ACHN (cell line): ENCODE data around the gene LRRC73.
"Not testable (repeated sequence)": the region's sequence is repeated elsewhere in the genome, so short reads cannot be mapped to it uniquely, and the experiment has no call there.

ENCODE experiments used
- DNase-seq: peaks from one replicate; pipeline ENCODE4 v3.0.0-alpha.2; 2015
- in situ Hi-C: cut with HindIII; loops from 2 replicates; pipeline ENCODE4 v1.10.0; 2017; ENCODE audit warnings: low sequenced_read_pairs, low pct_ligation_motif_present, low pct_unique_long_range_greater_than_20kb

LRRC73 gene

GRCh38 chr6:43509984-43510826 lies at the start of gene LRRC73:
TSS of gene LRRC73 (minus strand) at chr6:43510346. CDS start at chr6:43509785, 561 bp downstream.
- in situ Hi-C loops, result no loop called here
- DNase-seq, result peak; percentile 73

GRCh38 chr6:43559328-43559727 lies 49.2 kb upstream of the LRRC73 start:
- no peak for DNase-seq
- in situ Hi-C loops, result no loop called here

- DNase-seq, in situ Hi-C loops: not testable (repeated sequence)
Observed at GRCh38 chr6:43557620-43558019, 47.5 kb upstream of the LRRC73 start.

- in situ Hi-C loops, result no loop called here
Observed at GRCh38 chr6:43547222-43547621, 37.1 kb upstream of the LRRC73 start.

GRCh38 chr6:43544461-43544860 lies 34.3 kb upstream of the LRRC73 start:
- DNase-seq, result no peak
- in situ Hi-C loops, result no loop called here

More at GRCh38 chr6:43547222-43547621, 37.1 kb upstream of the LRRC73 start:
- no peak for DNase-seq

- no peak for DNase-seq
- in situ Hi-C loops, result no loop called here
Observed at GRCh38 chr6:43541774-43542471, 31.8 kb upstream of the LRRC73 start.

- in situ Hi-C loops, result no loop called here
Observed at GRCh38 chr6:43540507-43540906, 30.4 kb upstream of the LRRC73 start.

GRCh38 chr6:43539409-43539808 lies 29.3 kb upstream of the LRRC73 start:
- in situ Hi-C loops, DNase-seq: not testable (repeated sequence)

More at GRCh38 chr6:43540507-43540906, 30.4 kb upstream of the LRRC73 start:
- DNase-seq, result no peak

GRCh38 chr6:43538986-43539385 lies 28.8 kb upstream of the LRRC73 start:
- DNase-seq, in situ Hi-C loops: not testable (repeated sequence)

GRCh38 chr6:43532201-43532600 lies 22.1 kb upstream of the LRRC73 start:
- DNase-seq, result no peak
- in situ Hi-C loops, result no loop called here

GRCh38 chr6:43524483-43524961 lies 14.4 kb upstream of the LRRC73 start:
- in situ Hi-C loops, result no loop called here
- DNase-seq, result no peak

GRCh38 chr6:43523284-43523683 lies 13.1 kb upstream of the LRRC73 start:
- in situ Hi-C loops, result no loop called here

GRCh38 chr6:43522547-43523261 lies 12.6 kb upstream of the LRRC73 start:
- in situ Hi-C loops, result no loop called here
- no peak for DNase-seq

More at GRCh38 chr6:43523284-43523683, 13.1 kb upstream of the LRRC73 start:
- no peak for DNase-seq

- in situ Hi-C loops, result no loop called here
- DNase-seq, result no peak
Observed at GRCh38 chr6:43521836-43522235, 11.7 kb upstream of the LRRC73 start.

GRCh38 chr6:43520097-43520496 lies 10.0 kb upstream of the LRRC73 start:
- DNase-seq, result no peak
- in situ Hi-C loops, result no loop called here

GRCh38 chr6:43517505-43518357 lies 7.6 kb upstream of the LRRC73 start:
- in situ Hi-C loops, result no loop called here
- no peak for DNase-seq

GRCh38 chr6:43516697-43517504 lies 6.8 kb upstream of the LRRC73 start, which contains the start of the genes POLR1C and YIPF3:
TSS of gene POLR1C (plus strand) at chr6:43517089. CDS start at chr6:43517110, 21 bp downstream.
TSS of gene YIPF3 (minus strand) at chr6:43516926. CDS start at chr6:43516807, 119 bp downstream.
- peak; percentile 97 for DNase-seq
- in situ Hi-C loops, result no loop called here
